HUES48 (cell line): Measurements from ENCODE around the gene ADARB2.

Experiments used
- H3K27ac ChIP-seq: one replicate; pipeline ENCODE4 v1.7.0; 2013; ENCODE audit warnings: low read depth, low read length, inconsistent platforms
- H3K27me3 ChIP-seq: 2 replicates; pipeline ENCODE4 v1.6.1; 2013; ENCODE audit warnings: mild to moderate bottlenecking, low read length; ENCODE audit not compliant: control insufficient read depth, insufficient read depth
- H3K36me3 ChIP-seq: 2 replicates; pipeline ENCODE4 v1.6.1; 2013; ENCODE audit warnings: low read length; ENCODE audit not compliant: control insufficient read depth, insufficient read depth
- H3K4me1 ChIP-seq: 2 replicates; pipeline ENCODE4 v1.6.1; 2013; ENCODE audit warnings: mild to moderate bottlenecking, low read length; ENCODE audit not compliant: control insufficient read depth, insufficient read depth
- H3K4me3 ChIP-seq: 2 replicates; pipeline ENCODE4 v1.5.1; 2013; ENCODE audit warnings: mild to moderate bottlenecking, low read depth, low read length
- H3K9ac ChIP-seq: 2 replicates; pipeline ENCODE4 v1.6.1; 2013; ENCODE audit warnings: mild to moderate bottlenecking, low read depth, low read length, moderate library complexity
- H3K9me3 ChIP-seq: 2 replicates; pipeline ENCODE4 v1.6.1; 2013; ENCODE audit warnings: low read length; ENCODE audit not compliant: control insufficient read depth, insufficient read depth

ADARB2 gene

DNA sequence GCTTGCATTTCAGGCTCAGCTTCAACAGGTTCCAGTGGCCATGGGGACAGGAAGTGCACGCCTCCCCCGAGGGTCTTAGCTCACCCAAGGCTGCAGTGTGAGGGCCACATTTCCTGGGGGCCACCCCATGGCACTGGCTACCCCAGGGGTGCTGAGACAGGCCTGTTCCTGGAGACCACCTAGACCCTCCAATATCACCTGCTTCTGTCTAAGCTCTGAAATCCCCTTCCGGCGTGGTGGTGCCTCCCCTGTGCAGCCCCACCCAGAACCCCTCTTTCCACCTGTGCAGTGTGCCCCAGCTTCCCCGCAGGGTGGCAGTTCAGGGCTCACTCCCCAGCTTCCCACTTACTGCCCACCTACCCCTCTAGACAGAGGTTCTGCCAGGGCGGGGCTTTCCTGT is 83.1 kb downstream of the ADARB2 start:
- H3K36me3 ChIP-seq: no peaks in the 10 kb centered on the region
- H3K27me3 ChIP-seq: no peaks in the 10 kb centered on the region
- no peak overlapping the region for H3K4me3 ChIP-seq
- no peaks in the 10 kb centered on the region for H3K4me1 ChIP-seq
- H3K27ac ChIP-seq: no peak overlapping the region
- no peak overlapping the region for H3K9ac ChIP-seq
- H3K9me3 ChIP-seq: no peaks in the 10 kb centered on the region

DNA sequence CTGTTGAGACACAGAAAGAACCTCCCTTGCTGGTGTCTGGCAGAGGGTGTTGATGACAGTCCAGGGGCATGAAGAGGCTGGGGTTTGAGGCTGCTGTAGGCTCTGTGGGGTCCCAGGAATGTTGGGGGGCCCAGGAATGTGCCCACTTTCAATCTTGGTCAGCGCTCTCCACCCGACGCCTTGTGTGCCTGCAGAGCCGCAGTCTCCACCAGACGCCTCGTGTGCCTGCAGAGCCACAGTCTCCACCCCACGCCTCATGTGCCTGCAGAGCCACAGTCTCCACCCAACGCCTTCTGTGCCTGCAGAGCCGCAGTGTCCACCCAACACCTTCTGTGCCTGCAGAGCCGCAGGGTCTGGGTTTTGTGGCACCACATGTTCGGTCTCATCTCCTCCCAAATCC is 84.0 kb downstream of the ADARB2 start:
- no peaks in the 10 kb centered on the region for H3K4me1 ChIP-seq
- H3K27me3 ChIP-seq: no peaks in the 10 kb centered on the region
- H3K27ac ChIP-seq: no peak overlapping the region
- H3K9me3 ChIP-seq: no peaks in the 10 kb centered on the region
- H3K4me3 ChIP-seq: no peak overlapping the region
- no peaks in the 10 kb centered on the region for H3K36me3 ChIP-seq
- H3K9ac ChIP-seq: no peak overlapping the region

GRCh38 chr10:1652151-1652550 is 85.2 kb downstream of the ADARB2 start:
- Histone ChIP-seq H3K9me3 (no peaks in the 10 kb centered on the region), H3K27me3 (no peaks in the 10 kb centered on the region), H3K4me1 (no peaks in the 10 kb centered on the region)

DNA sequence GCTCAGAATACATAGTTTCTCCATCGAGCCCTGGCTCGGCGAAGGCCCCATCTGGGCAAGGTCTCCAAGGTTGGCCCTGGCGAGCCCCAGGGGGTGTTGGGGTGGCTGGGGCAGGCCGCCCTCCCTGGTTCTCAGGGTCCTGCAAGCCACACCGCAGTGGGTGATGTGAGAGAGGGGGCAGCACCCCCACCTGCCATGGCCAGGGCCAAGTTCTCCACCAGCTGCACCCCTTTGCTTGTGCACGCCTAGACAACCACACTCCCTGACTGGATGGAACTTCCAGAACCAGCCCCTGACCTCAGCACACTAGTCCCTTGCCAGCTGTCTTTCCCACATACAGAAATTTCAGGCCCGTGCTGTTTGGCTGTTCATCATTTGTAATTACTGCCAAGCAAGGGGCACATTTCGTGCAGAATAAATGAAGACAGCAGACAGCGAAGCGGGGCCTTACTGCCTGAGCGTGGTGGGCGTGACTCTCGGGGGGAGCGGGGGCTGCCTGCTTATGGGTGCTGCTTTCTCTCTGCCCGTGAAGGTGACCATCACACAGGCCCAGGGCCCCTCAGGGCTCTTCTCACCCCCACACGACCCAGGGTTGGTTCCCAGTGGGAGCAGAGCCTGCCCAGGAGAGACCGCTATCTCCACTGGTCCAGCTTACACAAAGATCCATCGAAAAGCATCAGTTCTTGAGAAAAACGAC is 85.9 kb downstream of the ADARB2 start:
- no peaks in the 10 kb centered on the region for H3K9me3 ChIP-seq
- no peak overlapping the region for H3K27ac ChIP-seq
- H3K36me3 ChIP-seq: no peaks in the 10 kb centered on the region
- no peak overlapping the region for H3K9ac ChIP-seq
- H3K4me1 ChIP-seq: no peaks in the 10 kb centered on the region
- no peak overlapping the region for H3K4me3 ChIP-seq
- H3K27me3 ChIP-seq: no peaks in the 10 kb centered on the region

More at GRCh38 chr10:1652151-1652550, 85.2 kb downstream of the ADARB2 start:
- Histone ChIP-seq H3K27ac (no peak overlapping the region), H3K36me3 (no peaks in the 10 kb centered on the region), H3K4me3 (no peak overlapping the region), H3K9ac (no peak overlapping the region)

GRCh38 chr10:1650542-1651269 is 86.6 kb downstream of the ADARB2 start:
- no peaks in the 10 kb centered on the region for H3K4me1 ChIP-seq
- no peak overlapping the region for H3K27ac ChIP-seq
- H3K27me3 ChIP-seq: no peaks in the 10 kb centered on the region
- H3K9ac ChIP-seq: no peak overlapping the region
- H3K9me3 ChIP-seq: no peaks in the 10 kb centered on the region
- H3K4me3 ChIP-seq: no peak overlapping the region
- H3K36me3 ChIP-seq: no peaks in the 10 kb centered on the region

DNA sequence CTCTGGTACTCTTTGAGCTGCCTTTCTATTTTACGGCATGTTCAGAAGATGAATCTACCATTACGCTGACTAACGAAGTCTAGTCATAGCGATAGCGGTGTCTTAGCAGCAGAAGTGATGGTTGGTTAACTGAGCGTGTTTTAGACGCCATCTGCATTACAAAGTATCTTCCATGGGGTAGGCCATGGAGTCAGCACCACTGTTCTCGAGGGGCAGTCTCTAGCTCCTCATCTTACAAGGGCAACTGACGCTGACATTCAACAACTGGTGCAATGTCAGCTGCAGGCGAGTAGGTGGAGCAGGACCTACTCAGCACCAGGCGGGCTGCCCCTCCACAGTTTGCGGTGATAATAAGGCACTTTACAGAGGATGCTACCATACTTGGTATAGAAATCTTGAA is 88.7 kb downstream of the ADARB2 start:
- Histone ChIP-seq H3K9ac (no peak overlapping the region), H3K9me3 (no peaks in the 10 kb centered on the region), H3K36me3 (no peaks in the 10 kb centered on the region), H3K27me3 (no peaks in the 10 kb centered on the region), H3K4me3 (no peak overlapping the region), H3K27ac (no peak overlapping the region), H3K4me1 (no peaks in the 10 kb centered on the region)

DNA sequence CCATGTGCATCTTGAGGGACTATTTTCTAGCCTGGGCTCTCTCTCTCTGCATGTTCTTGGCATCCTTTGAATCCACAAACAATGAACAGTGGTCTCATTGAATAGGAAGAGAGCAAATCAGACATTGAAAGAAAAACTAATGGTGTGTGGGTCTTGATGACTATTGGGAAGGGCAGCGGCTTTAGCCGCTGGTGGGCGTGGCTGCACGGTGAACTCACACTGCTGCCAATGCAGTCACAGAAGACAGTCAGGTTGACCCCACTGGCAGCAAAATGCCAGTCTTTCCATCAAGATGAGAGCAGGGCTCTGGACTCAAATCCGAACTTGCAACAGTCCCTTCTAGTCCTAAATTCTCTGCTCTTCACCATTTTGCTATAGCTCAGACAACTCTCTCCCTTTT is 91.0 kb downstream of the ADARB2 start:
- no peaks in the 10 kb centered on the region for H3K36me3 ChIP-seq
- no peaks in the 10 kb centered on the region for H3K4me1 ChIP-seq

GRCh38 chr10:1645896-1646295 is 91.4 kb downstream of the ADARB2 start:
- no peak overlapping the region for H3K9ac ChIP-seq
- H3K27me3 ChIP-seq: no peaks in the 10 kb centered on the region
- H3K9me3 ChIP-seq: no peaks in the 10 kb centered on the region
- H3K4me3 ChIP-seq: no peak overlapping the region
- no peak overlapping the region for H3K27ac ChIP-seq
- H3K36me3 ChIP-seq: no peaks in the 10 kb centered on the region
- no peaks in the 10 kb centered on the region for H3K4me1 ChIP-seq

More for the DNA sequence above, 91.0 kb downstream of the ADARB2 start:
- no peak overlapping the region for H3K27ac ChIP-seq
- H3K9ac ChIP-seq: no peak overlapping the region
- no peak overlapping the region for H3K4me3 ChIP-seq
- H3K27me3 ChIP-seq: no peaks in the 10 kb centered on the region
- no peaks in the 10 kb centered on the region for H3K9me3 ChIP-seq

GRCh38 chr10:1644191-1644711 is 93.1 kb downstream of the ADARB2 start:
- no peaks in the 10 kb centered on the region for H3K36me3 ChIP-seq
- H3K4me1 ChIP-seq: no peaks in the 10 kb centered on the region
- H3K9me3 ChIP-seq: no peaks in the 10 kb centered on the region
- no peak overlapping the region for H3K4me3 ChIP-seq
- no peaks in the 10 kb centered on the region for H3K27me3 ChIP-seq
- H3K9ac ChIP-seq: no peak overlapping the region
- no peak overlapping the region for H3K27ac ChIP-seq

- Histone ChIP-seq H3K9me3 (no peaks in the 10 kb centered on the region), H3K9ac (no peak overlapping the region), H3K4me1 (no peaks in the 10 kb centered on the region), H3K27ac (no peak overlapping the region), H3K27me3 (no peaks in the 10 kb centered on the region), H3K36me3 (no peaks in the 10 kb centered on the region), H3K4me3 (no peak overlapping the region)
These were observed 93.5 kb downstream of the ADARB2 start for GRCh38 chr10:1643908-1644179.

DNA sequence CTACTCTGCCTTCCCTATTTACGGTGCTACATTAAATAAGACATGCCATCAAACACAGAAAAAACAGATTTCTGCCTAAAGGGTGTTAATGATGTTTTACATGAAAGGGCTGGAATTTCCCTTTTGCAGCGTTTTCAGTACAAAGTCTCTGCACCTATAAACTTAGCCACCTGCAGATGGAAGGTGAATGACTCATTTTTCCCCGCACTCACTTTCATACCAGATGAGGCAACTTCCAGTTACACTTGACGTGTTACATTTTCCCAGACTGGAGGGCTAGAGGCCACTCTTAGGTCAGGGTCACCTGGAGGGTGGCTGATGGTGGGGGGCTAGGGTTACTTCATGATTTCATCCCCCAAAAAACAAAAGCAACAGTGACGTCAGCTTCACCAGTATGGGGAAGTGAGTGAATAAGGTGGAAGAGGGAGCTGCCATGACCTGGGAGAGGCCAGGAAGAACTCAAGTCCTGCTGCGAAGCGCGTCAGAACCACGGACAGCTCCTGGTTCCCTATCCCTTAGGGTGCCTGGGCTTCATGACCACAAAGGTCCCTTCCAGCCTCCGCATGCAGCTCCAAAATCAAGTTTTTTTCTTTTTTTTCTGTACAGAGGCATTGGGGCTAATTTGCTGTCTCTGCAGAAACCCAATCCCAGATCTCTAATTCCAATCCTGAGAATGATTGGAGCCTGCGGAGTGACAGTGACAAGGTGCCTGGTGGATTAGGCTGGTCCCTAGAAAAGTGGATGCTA is 94.0 kb downstream of the ADARB2 start:
- no peaks in the 10 kb centered on the region for H3K36me3 ChIP-seq
- H3K27ac ChIP-seq: no peak overlapping the region
- no peaks in the 10 kb centered on the region for H3K9me3 ChIP-seq
- H3K9ac ChIP-seq: no peak overlapping the region
- no peak overlapping the region for H3K4me3 ChIP-seq
- H3K4me1 ChIP-seq: no peaks in the 10 kb centered on the region
- H3K27me3 ChIP-seq: no peaks in the 10 kb centered on the region
